ENCODE measurements around the gene FAM168A.

FAM168A gene

GRCh38 chr11:73422886-73423285 lies 175.0 kb downstream of the FAM168A start:
- no peak for FAIRE-seq

- no peak for FAIRE-seq
Observed at GRCh38 chr11:73420136-73420535, 177.8 kb downstream of the FAM168A start.

GRCh38 chr11:73416786-73417185 lies 181.1 kb downstream of the FAM168A start:
- no peak for FAIRE-seq

- FAIRE-seq: no peak
Observed at GRCh38 chr11:73415854-73416615, 181.9 kb downstream of the FAM168A start.

GRCh38 chr11:73414977-73415651 lies 182.8 kb downstream of the FAM168A start:
- no peak for FAIRE-seq

GRCh38 chr11:73413256-73413655 lies 184.7 kb downstream of the FAM168A start:
- no peak for FAIRE-seq

- FAIRE-seq: no peak
Observed at GRCh38 chr11:73412308-73412707, 185.6 kb downstream of the FAM168A start.

GRCh38 chr11:73411031-73411430 lies 186.9 kb downstream of the FAM168A start:
- no peak for FAIRE-seq

GRCh38 chr11:73410627-73411026 lies 187.3 kb downstream of the FAM168A start:
- FAIRE-seq: no peak

- FAIRE-seq: no peak
Observed at GRCh38 chr11:73409431-73409830, 188.5 kb downstream of the FAM168A start.

- FAIRE-seq: no peak
Observed at GRCh38 chr11:73406619-73407018, 191.3 kb downstream of the FAM168A start.

GRCh38 chr11:73406131-73406530 lies 191.8 kb downstream of the FAM168A start:
- FAIRE-seq: no peak

GRCh38 chr11:73405146-73405510 lies 192.8 kb downstream of the FAM168A start:
- FAIRE-seq: no peak

- no peak for FAIRE-seq
Observed at GRCh38 chr11:73404506-73405145, 193.3 kb downstream of the FAM168A start.

GRCh38 chr11:73404048-73404447 lies 193.9 kb downstream of the FAM168A start:
- FAIRE-seq: no peak

- FAIRE-seq: no peak
Observed at GRCh38 chr11:73403541-73403940, 194.4 kb downstream of the FAM168A start.

- no peak for FAIRE-seq
Observed at GRCh38 chr11:73402834-73403185, 195.1 kb downstream of the FAM168A start.

GRCh38 chr11:73401924-73402833 lies 195.7 kb downstream of the FAM168A start:
- no peak for FAIRE-seq

- no peak for FAIRE-seq
Observed at GRCh38 chr11:73401217-73401923, 196.5 kb downstream of the FAM168A start.

- FAIRE-seq: no peak
Observed at GRCh38 chr11:73400293-73400692, 197.6 kb downstream of the FAM168A start.

- FAIRE-seq: no peak
Observed at GRCh38 chr11:73399636-73400035, 198.3 kb downstream of the FAM168A start.

GRCh38 chr11:73399159-73399590 lies 198.7 kb downstream of the FAM168A start:
- no peak for FAIRE-seq
